Activated T-helper 9 cell treated with anti-CD3 and anti-CD28 coated beads, Interleukin-2, amount 50 U/mL, for 16 hours (primary cell): ENCODE results near the gene SYT5.

ENCODE experiments used
- DNase-seq: peaks from one replicate; pipeline ENCODE4 v3.0.0-alpha.2; 2020; ENCODE audit warnings: low read depth

SYT5 gene

GRCh38 chr19:55146705-55147273 is 33.3 kb downstream of the SYT5 start:
- no peak for DNase-seq

- no peak for DNase-seq
These were observed 33.9 kb downstream of the SYT5 start for GRCh38 chr19:55146078-55146704.

- DNase-seq: no peak
These were observed 34.9 kb downstream of the SYT5 start for GRCh38 chr19:55145232-55145631.

GRCh38 chr19:55141696-55142095 is 38.4 kb downstream of the SYT5 start:
- DNase-seq: no peak

- no peak for DNase-seq
These were observed 42.2 kb downstream of the SYT5 start for GRCh38 chr19:55137915-55138314.

- no peak for DNase-seq
These were observed 43.5 kb downstream of the SYT5 start for GRCh38 chr19:55136399-55137102.

GRCh38 chr19:55134736-55135135 is 45.4 kb downstream of the SYT5 start:
- DNase-seq: no peak

- no peak for DNase-seq
These were observed 46.2 kb downstream of the SYT5 start for GRCh38 chr19:55133639-55134444.

GRCh38 chr19:55132453-55133129 is 47.5 kb downstream of the SYT5 start:
- no peak for DNase-seq

- no peak for DNase-seq
These were observed 48.7 kb downstream of the SYT5 start for GRCh38 chr19:55131421-55131820.
